Lung (tissue), 12 donors: ENCODE measurements around the gene ARSI. TPM values are rescaled to one million over a fixed set of nuclear protein-coding genes. Genes with fewer than 3 reads are reported as not detected.
"Not testable (repeated sequence)": the region's sequence is repeated elsewhere in the genome, so short reads cannot be mapped to it uniquely, and the experiment has no call there.

ENCODE experiments used
- ATAC-seq: fragments of 200-7000 bp; cut with Tn5 transposase; one replicate; pipeline ENCODE4 v1.9.1; 2020; ENCODE audit warnings: moderate number of reproducible peaks; ENCODE audit not compliant: insufficient read depth, low FRiP score
- DNase-seq, 3 donors: peaks; one replicate each; pipeline ENCODE4 v3.0.0-alpha.2; 2013 to 2017
- H3K27ac ChIP-seq, 2 donors: one replicate each; pipeline ENCODE4 v1.5.1; 2013; ENCODE audit warnings: mild to moderate bottlenecking in 2 of 2, moderate library complexity in 2 of 2, control low read depth in 1 of 2, inconsistent platforms in 1 of 2, low read depth in 1 of 2, low read length in 1 of 2
- H3K27me3 ChIP-seq, 3 donors: one replicate each; pipeline ENCODE4 v1.5.1; 2013; ENCODE audit warnings: low read length in 2 of 3; ENCODE audit not compliant: control insufficient read depth in 3 of 3, insufficient read depth in 3 of 3
- H3K36me3 ChIP-seq, 4 donors: one replicate each; pipeline ENCODE4 v1.5.1; 2013; ENCODE audit warnings: low read length in 4 of 4, mild to moderate bottlenecking in 1 of 4, moderate library complexity in 1 of 4; ENCODE audit not compliant: control insufficient read depth in 4 of 4, insufficient read depth in 4 of 4
- H3K4me1 ChIP-seq, 5 donors: one replicate each; pipeline ENCODE4 v1.5.1; 2013; ENCODE audit warnings: low read length in 5 of 5, mild to moderate bottlenecking in 2 of 5, moderate library complexity in 1 of 5; ENCODE audit not compliant: control insufficient read depth in 5 of 5, insufficient read depth in 5 of 5
- H3K4me3 ChIP-seq: one replicate; pipeline ENCODE4 v1.5.1; 2013; ENCODE audit warnings: mild to moderate bottlenecking, control low read depth, moderate library complexity
- H3K9ac ChIP-seq, 2 donors: one replicate each; pipeline ENCODE4 v1.5.1; 2013; ENCODE audit warnings: low read length in 2 of 2, control low read depth in 1 of 2; ENCODE audit not compliant: insufficient read depth in 1 of 2
- H3K9me3 ChIP-seq, 4 donors: one replicate each; pipeline ENCODE4 v1.5.1; 2013; ENCODE audit warnings: low read length in 3 of 4, mild to moderate bottlenecking in 1 of 4, moderate library complexity in 1 of 4; ENCODE audit not compliant: control insufficient read depth in 4 of 4, insufficient read depth in 3 of 4
- CTCF ChIP-seq: IDR thresholded peaks from 2 replicates; pipeline ENCODE4 v1.5.1; 2012; ENCODE audit warnings: mild to moderate bottlenecking; ENCODE audit errors: control extremely low read depth, extremely low read depth
- WGBS, 2 donors: extraction: QIAGEN DNeasy Blood & Tissue Kit; methylation state at CpG; one replicate each; pipeline ENCODE4 v1.1.7; 2013; 5-methylcytosine and 5-hydroxymethylcytosine counted together
- polyA plus RNA-seq, 2 donors: library from polyadenylated mRNA; stranded (reverse); fragments of 200-250 nt; gene quantifications; one replicate each; pipeline ENCODE4 v1.2.1, GENCODE V29; 2013
- total RNA-seq, 2 donors: library from RNA; depleted of rRNA in 1 of 2; stranded (reverse); fragments of >200 nt in 1 of 2; gene quantifications; one replicate each; pipeline ENCODE4 v1.2.1, GENCODE V29; 2014 to 2021
- donor health status: control.
- donor health status: control.
- donor health status: Bipolar disorder and iron deficiency.
- donor health status: healthy.
- donor health status: DM: yes; HTN: yes; CAD: no.

ARSI gene
- total and polyA plus RNA-seq, 4 donors: 0.91 to 15.4 (median 4.1) TPM

DNA sequence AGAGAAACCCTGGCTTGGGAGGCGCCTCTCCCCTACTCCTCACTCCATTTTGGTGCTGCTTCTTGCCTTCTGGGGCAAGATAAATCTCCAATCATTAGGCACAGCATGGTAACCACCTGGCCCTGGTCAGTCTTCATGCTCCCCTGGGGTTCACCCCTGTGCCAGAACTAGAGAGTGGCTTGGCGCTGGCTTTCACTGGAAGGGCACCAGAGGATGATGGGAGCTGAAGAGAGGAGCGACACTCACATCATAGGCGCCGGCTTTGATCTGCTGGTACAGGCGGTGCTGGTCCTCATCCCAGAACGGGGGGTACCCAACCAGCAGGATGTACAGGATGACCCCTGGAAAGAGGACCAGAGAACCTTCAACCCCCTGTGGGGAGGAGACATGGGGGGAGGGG lies 51.2 kb downstream of the ARSI start:
- Histone ChIP-seq H3K36me3 (peaks cover 0 to 11% (median 0%) of the 10 kb centered on the region in 4 donors), H3K4me1 (peaks cover 0 to 6% (median 0%) of the 10 kb centered on the region in 5 donors), H3K27me3 (no peaks in the 10 kb centered on the region), H3K4me3 (no peak overlapping the region), H3K27ac (no peak overlapping the region), H3K9ac (no peak overlapping the region), H3K9me3 (no peaks in the 10 kb centered on the region)
- DNase-seq: no peak
- no peak for ATAC-seq
- no peak for TF ChIP-seq CTCF
- 84 to 89% methylated on average over 7 of the region's 7 CpGs for WGBS, 2 donors

DNA sequence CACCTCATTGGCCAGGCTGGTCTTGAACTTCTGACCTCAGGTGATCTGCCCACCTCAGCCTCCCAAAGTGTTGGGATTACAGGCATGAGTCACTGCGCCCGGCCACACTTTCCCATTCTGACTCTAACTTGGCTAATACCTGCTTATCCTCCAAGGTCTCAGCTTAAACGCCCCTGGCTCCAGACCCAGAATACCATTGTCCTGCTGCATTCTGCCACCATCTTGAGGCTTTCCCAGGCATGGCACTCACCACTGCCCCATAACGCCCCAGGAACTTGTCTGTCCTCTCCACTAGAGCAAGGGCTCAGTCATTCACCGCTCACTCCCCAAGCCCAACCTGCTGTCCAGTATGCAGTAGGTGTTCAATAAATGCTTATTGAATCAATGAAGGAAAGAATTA lies 53.0 kb downstream of the ARSI start:
- no peaks in the 10 kb centered on the region for H3K27me3 ChIP-seq
- WGBS, 2 donors: 94% methylated on average over 5 of the region's 5 CpGs

DNA sequence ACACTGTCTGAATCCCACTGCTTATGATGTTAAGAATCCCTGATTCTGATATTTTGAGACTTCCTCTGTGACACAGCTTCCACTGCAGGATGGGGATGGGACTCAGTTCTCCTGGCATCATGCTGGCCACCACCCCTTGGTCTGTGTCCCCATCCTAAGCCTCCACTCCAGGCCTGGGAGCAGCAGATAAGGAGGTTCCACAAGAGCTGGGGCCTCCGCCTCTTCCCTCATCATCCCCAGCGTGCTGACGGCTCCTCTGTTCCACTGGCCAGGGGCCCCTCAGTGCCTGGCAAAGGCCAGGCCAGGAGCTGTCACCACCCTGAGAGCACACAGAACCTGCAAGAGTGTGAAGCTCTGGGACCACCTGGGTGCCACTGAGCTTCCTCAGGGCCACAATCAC lies 53.8 kb downstream of the ARSI start:
- peaks cover 0 to 11% (median 0%) of the 10 kb centered on the region in 4 donors for H3K36me3 ChIP-seq
- H3K27ac ChIP-seq: no peak overlapping the region
- TF ChIP-seq CTCF: no peak
- no peaks in the 10 kb centered on the region for H3K9me3 ChIP-seq
- H3K27me3 ChIP-seq: no peaks in the 10 kb centered on the region
- no peak for DNase-seq
- H3K4me1 ChIP-seq: peaks cover 0 to 20% (median 7%) of the 10 kb centered on the region in 5 donors
- no peak for ATAC-seq
- H3K4me3 ChIP-seq: no peak overlapping the region
- 94% methylated on average over 3 of the region's 3 CpGs for WGBS, 2 donors
- H3K9ac ChIP-seq: no peak overlapping the region

More for the DNA sequence above, 53.0 kb downstream of the ARSI start:
- H3K9ac ChIP-seq: no peak overlapping the region
- H3K9me3 ChIP-seq: no peaks in the 10 kb centered on the region
- ATAC-seq: no peak
- no peak for TF ChIP-seq CTCF
- no peak overlapping the region for H3K4me3 ChIP-seq
- H3K27ac ChIP-seq: no peak overlapping the region
- peaks cover 0 to 15% (median 7%) of the 10 kb centered on the region in 5 donors for H3K4me1 ChIP-seq
- no peak for DNase-seq
- peaks cover 0 to 11% (median 0%) of the 10 kb centered on the region in 4 donors for H3K36me3 ChIP-seq

GRCh38 chr5:150248493-150248892 lies 54.2 kb downstream of the ARSI start:
- Histone ChIP-seq H3K36me3 (peaks cover 0 to 11% (median 0%) of the 10 kb centered on the region in 4 donors), H3K4me1 (peaks cover 0 to 24% (median 7%) of the 10 kb centered on the region in 5 donors)
- WGBS, 2 donors: 91 to 92% methylated on average over 6 of the region's 6 CpGs
- H3K9me3 ChIP-seq, DNase-seq, H3K27ac ChIP-seq, H3K9ac ChIP-seq, ATAC-seq, H3K4me3 ChIP-seq, H3K27me3 ChIP-seq: not testable (repeated sequence)
